GM18502 (cell line): ENCODE results near the gene PDSS1.
"Not testable (repeated sequence)": the region's sequence is repeated elsewhere in the genome, so short reads cannot be mapped to it uniquely, and the experiment has no call there.

Experiments
- ATAC-seq: cut with Tn5 transposase; IDR thresholded peaks from one replicate; pipeline ENCODE4 v1.9.1; 2021; ENCODE audit warnings: mild to moderate bottlenecking; ENCODE audit not compliant: unreplicated experiment, poor library complexity

PDSS1 gene

GRCh38 chr10:26697163-26697921, at the start of gene PDSS1:
TSS of gene PDSS1 (plus strand) at chr10:26697701. CDS start at chr10:26697712, 11 bp downstream.
- ATAC-seq = peak; percentile 84

GRCh38 chr10:26648245-26648636, 49.3 kb upstream of the PDSS1 start:
- ATAC-seq = not testable (repeated sequence)

GRCh38 chr10:26650406-26650805, 47.1 kb upstream of the PDSS1 start:
- no peak for ATAC-seq

- ATAC-seq = not testable (repeated sequence)
Measured at GRCh38 chr10:26651476-26651875, 46.0 kb upstream of the PDSS1 start.

- no peak for ATAC-seq
Measured at GRCh38 chr10:26653004-26653403, 44.5 kb upstream of the PDSS1 start.

GRCh38 chr10:26655746-26656145, 41.8 kb upstream of the PDSS1 start:
- ATAC-seq = no peak

GRCh38 chr10:26662864-26663263, 34.6 kb upstream of the PDSS1 start:
- ATAC-seq = no peak

GRCh38 chr10:26665080-26666048, 32.1 kb upstream of the PDSS1 start:
- ATAC-seq = no peak

GRCh38 chr10:26675873-26676257, 21.6 kb upstream of the PDSS1 start:
- ATAC-seq = no peak

- no peak for ATAC-seq
Measured at GRCh38 chr10:26679588-26679987, 17.9 kb upstream of the PDSS1 start.

- ATAC-seq = no peak
Measured at GRCh38 chr10:26681076-26681475, 16.4 kb upstream of the PDSS1 start.

GRCh38 chr10:26681971-26682370, 15.5 kb upstream of the PDSS1 start:
- not testable (repeated sequence) for ATAC-seq

GRCh38 chr10:26682931-26683330, 14.6 kb upstream of the PDSS1 start:
- no peak for ATAC-seq

- ATAC-seq = peak; percentile 87
Measured at GRCh38 chr10:26684667-26685264, 12.7 kb upstream of the PDSS1 start.

- ATAC-seq = no peak
Measured at GRCh38 chr10:26685441-26685840, 12.1 kb upstream of the PDSS1 start.

- ATAC-seq = no peak
Measured at GRCh38 chr10:26689399-26689798, 8.1 kb upstream of the PDSS1 start.

- ATAC-seq = no peak
Measured at GRCh38 chr10:26690731-26691475, 6.6 kb upstream of the PDSS1 start.

GRCh38 chr10:26694536-26694935, 3.0 kb upstream of the PDSS1 start:
- not testable (repeated sequence) for ATAC-seq

GRCh38 chr10:26696786-26697162, 727 bp upstream of the PDSS1 start:
- no peak for ATAC-seq

GRCh38 chr10:26697922-26698608, 564 bp downstream of the PDSS1 start:
- ATAC-seq = no peak
